ENCODE results near the gene WNT4.

Gene WNT4

DNA sequence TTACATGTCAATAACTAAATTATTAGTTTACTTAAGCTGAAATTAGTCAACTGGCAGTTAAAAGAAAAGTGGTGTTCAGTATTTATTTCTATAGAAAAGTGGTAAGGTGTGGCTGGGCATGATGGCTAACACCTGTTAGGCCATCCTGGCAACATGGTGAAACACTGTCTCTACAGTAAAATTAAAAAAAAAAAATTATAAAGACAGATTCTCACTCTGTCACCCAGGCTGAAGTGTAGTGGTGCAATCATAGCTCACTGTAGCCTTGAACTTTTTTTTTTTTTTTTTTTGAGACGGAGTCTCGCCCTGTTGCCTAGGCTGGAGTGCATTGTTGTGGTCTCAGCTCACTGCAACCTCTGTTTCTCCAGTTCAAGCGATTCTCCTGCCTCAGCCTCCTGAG, 32.9 kb downstream of the WNT4 start:
- H3K4me3 ChIP-seq (ENCODE audit: low read length), result no peak overlapping the region
- H3K79me2 ChIP-seq (ENCODE audit: control insufficient read depth, low read length), result peaks cover 2% of the 10 kb centered on the region; the same call in 1 of the 2 replicates
- no peak overlapping the region for H3K4me2 ChIP-seq (ENCODE audit: low read length)
- H3K27ac ChIP-seq (ENCODE audit: low read depth, low read length), result no peak overlapping the region
- no peaks in the 10 kb centered on the region for H3K9me3 ChIP-seq (ENCODE audit: control insufficient read depth, insufficient read depth, low read length)
- peaks cover 20% of the 10 kb centered on the region for H4K20me1 ChIP-seq (ENCODE audit: control insufficient read depth, insufficient read depth, low read depth, low read length)
- no peaks in the 10 kb centered on the region for H3K4me1 ChIP-seq (ENCODE audit: control insufficient read depth, low read length)
- no peaks in the 10 kb centered on the region for H3F3A ChIP-seq (ENCODE audit: control insufficient read depth, insufficient read depth)
- H3K27me3 ChIP-seq (ENCODE audit: control insufficient read depth, low read length), result no peaks in the 10 kb centered on the region
- H3K9me2 ChIP-seq (replicated peaks; ENCODE audit: control insufficient read depth, low read length), result no peaks in the 10 kb centered on the region
- TF ChIP-seq, protein P1, sequence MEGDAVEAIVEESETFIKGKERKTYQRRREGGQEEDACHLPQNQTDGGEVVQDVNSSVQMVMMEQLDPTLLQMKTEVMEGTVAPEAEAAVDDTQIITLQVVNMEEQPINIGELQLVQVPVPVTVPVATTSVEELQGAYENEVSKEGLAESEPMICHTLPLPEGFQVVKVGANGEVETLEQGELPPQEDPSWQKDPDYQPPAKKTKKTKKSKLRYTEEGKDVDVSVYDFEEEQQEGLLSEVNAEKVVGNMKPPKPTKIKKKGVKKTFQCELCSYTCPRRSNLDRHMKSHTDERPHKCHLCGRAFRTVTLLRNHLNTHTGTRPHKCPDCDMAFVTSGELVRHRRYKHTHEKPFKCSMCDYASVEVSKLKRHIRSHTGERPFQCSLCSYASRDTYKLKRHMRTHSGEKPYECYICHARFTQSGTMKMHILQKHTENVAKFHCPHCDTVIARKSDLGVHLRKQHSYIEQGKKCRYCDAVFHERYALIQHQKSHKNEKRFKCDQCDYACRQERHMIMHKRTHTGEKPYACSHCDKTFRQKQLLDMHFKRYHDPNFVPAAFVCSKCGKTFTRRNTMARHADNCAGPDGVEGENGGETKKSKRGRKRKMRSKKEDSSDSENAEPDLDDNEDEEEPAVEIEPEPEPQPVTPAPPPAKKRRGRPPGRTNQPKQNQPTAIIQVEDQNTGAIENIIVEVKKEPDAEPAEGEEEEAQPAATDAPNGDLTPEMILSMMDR (IDR thresholded peaks at IDR 0.05; ENCODE audit: low read depth, low read length, poor library complexity, severe bottlenecking), result no peak
- no peak for TF ChIP-seq EZH2phosphoT487 (IDR thresholded peaks at IDR 0.05; ENCODE audit: borderline replicate concordance, low read length)
- peaks cover 39% of the 10 kb centered on the region for H3K36me3 ChIP-seq (ENCODE audit: control insufficient read depth, low read length)

DNA sequence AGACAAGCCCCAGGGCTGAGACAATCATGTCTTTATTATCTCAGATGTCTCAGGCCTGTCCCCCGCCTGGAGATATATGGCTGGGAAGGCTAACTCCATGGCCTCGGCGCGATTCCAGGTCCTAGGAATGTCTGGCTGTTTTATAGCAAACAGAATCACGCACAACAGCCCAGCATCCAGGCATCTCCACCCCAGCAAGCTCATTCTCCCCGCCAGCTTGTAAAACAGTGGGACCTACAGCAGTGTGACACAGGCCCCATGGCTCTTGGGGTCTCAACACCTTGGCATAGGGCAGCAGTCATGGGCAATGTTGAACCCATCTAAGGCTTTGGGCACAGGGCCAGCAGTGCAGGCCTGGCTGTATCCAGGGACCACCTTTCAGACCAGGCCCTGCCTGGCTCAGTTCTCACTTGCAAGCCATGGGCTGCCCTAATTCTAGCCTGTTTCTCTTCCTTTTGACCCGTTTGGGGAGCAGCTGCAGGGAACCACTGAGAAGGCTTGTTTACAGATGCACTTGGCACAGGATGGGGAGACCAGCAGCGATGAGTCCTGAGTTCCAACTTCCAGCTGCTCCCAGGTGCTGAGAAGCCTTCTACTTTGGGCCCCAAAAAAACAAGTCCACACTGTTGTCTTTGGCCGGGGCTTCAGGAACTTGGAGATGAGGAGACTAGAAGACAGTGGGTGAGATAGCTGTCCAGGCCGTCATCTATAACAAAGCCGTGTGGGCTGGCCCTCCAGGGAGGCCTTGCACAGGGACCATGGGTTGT, 34.4 kb downstream of the WNT4 start:
- H3K4me2 ChIP-seq (ENCODE audit: low read length), result no peak overlapping the region
- H3K9me3 ChIP-seq (ENCODE audit: control insufficient read depth, insufficient read depth, low read length), result no peaks in the 10 kb centered on the region
- peaks cover 20% of the 10 kb centered on the region for H4K20me1 ChIP-seq (ENCODE audit: control insufficient read depth, insufficient read depth, low read depth, low read length)
- no peaks in the 10 kb centered on the region for H3K27me3 ChIP-seq (ENCODE audit: control insufficient read depth, low read length)
- no peak overlapping the region for H3K4me3 ChIP-seq (ENCODE audit: low read length)
- no peaks in the 10 kb centered on the region for H3K4me1 ChIP-seq (ENCODE audit: control insufficient read depth, low read length)
- H3K36me3 ChIP-seq (ENCODE audit: control insufficient read depth, low read length), result peaks cover 36% of the 10 kb centered on the region
- no peaks in the 10 kb centered on the region for H3F3A ChIP-seq (ENCODE audit: control insufficient read depth, insufficient read depth)
- H3K9me2 ChIP-seq (replicated peaks; ENCODE audit: control insufficient read depth, low read length), result no peaks in the 10 kb centered on the region
- H3K27ac ChIP-seq (ENCODE audit: low read depth, low read length), result no peak overlapping the region
- TF ChIP-seq EZH2phosphoT487 (IDR thresholded peaks at IDR 0.05; ENCODE audit: borderline replicate concordance, low read length), result no peak
- TF ChIP-seq, protein P1 (IDR thresholded peaks at IDR 0.05; ENCODE audit: low read depth, low read length, poor library complexity, severe bottlenecking), result no peak
- H3K79me2 ChIP-seq (ENCODE audit: control insufficient read depth, low read length), result peaks cover 2% of the 10 kb centered on the region; the same call in 1 of the 2 replicates

DNA sequence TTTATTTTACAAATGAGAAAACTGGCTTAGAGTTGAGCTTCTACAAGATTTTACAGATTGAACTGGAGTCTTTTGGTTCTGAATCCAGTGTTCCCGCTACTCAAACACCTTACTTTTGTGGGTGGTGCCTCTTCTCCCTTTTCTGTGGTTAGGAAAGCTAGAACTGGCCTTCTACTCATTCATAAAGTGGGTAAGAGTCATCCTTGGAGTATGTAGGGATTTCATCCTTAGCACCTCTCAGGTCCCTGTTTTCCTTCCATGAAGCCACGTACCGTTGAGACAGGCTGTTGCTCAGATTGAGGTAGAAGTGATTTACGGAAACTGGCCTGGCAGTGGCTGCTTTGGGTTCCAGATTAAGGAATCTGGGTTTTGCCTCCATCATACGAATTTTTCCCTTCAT, 35.8 kb downstream of the WNT4 start:
- Histone ChIP-seq H3K4me3 (ENCODE audit: low read length) (no peak overlapping the region), H3K36me3 (ENCODE audit: control insufficient read depth, low read length) (peaks cover 34% of the 10 kb centered on the region), H3K27me3 (ENCODE audit: control insufficient read depth, low read length) (no peaks in the 10 kb centered on the region), H3K9me3 (ENCODE audit: control insufficient read depth, insufficient read depth, low read length) (no peaks in the 10 kb centered on the region), H3K79me2 (ENCODE audit: control insufficient read depth, low read length) (peaks cover 2% of the 10 kb centered on the region; the same call in 1 of the 2 replicates), H3K9me2 (replicated peaks; ENCODE audit: control insufficient read depth, low read length) (no peaks in the 10 kb centered on the region), H3F3A (ENCODE audit: control insufficient read depth, insufficient read depth) (0 out of 2 replicates have a peak, but pooled peaks cover 2% of the 10 kb centered on the region), H3K27ac (ENCODE audit: low read depth, low read length) (no peak overlapping the region), H3K4me2 (ENCODE audit: low read length) (no peak overlapping the region), H3K4me1 (ENCODE audit: control insufficient read depth, low read length) (no peaks in the 10 kb centered on the region), H4K20me1 (ENCODE audit: control insufficient read depth, insufficient read depth, low read depth, low read length) (peaks cover 20% of the 10 kb centered on the region)
- TF ChIP-seq, protein P1 (IDR thresholded peaks at IDR 0.05; ENCODE audit: low read depth, low read length, poor library complexity, severe bottlenecking), result no peak
- TF ChIP-seq EZH2phosphoT487 (IDR thresholded peaks at IDR 0.05; ENCODE audit: borderline replicate concordance, low read length), result no peak

Data from DOHH2 (cell line).